Testis (tissue), 3 donors: ENCODE results near the gene ZNF620. TPM values are rescaled to one million over a fixed set of nuclear protein-coding genes. Genes with fewer than 3 reads are reported as not detected.
"Not testable (repeated sequence)": the region's sequence is repeated elsewhere in the genome, so short reads cannot be mapped to it uniquely, and the experiment has no call there.

Experiments used
- DNase-seq: peaks from one replicate; pipeline ENCODE4 v3.0.0-alpha.2; 2019
- H3K27ac ChIP-seq, 2 donors: fragments of 200-600 bp; sonication (generic); one replicate each; pipeline ENCODE4 v1.5.1; 2019
- H3K27me3 ChIP-seq: fragments of 200-600 bp; sonication (generic); one replicate; pipeline ENCODE4 v1.5.1; 2019
- H3K36me3 ChIP-seq: fragments of 200-600 bp; sonication (generic); one replicate; pipeline ENCODE4 v1.5.1; 2017; ENCODE audit warnings: low read depth; ENCODE audit errors: missing control alignments
- H3K4me1 ChIP-seq: fragments of 200-600 bp; sonication (generic); one replicate; pipeline ENCODE4 v1.5.1; 2019
- H3K4me3 ChIP-seq, 2 donors: fragments of 200-600 bp; sonication (generic); one replicate each; pipeline ENCODE4 v1.5.1; 2017 to 2019
- H3K9me3 ChIP-seq: fragments of 200-600 bp; sonication (generic); one replicate; pipeline ENCODE4 v1.5.1; 2017
- POLR2A ChIP-seq: fragments of 450-650 bp; IDR thresholded peaks from one replicate; pipeline ENCODE4 v1.6.1; 2017; ENCODE audit warnings: antibody characterized with exemption, mild to moderate bottlenecking, moderate library complexity
- WGBS, 2 donors: methylation state at CpG; one replicate each; pipeline ENCODE4 v1.1.5; 2018; 5-methylcytosine and 5-hydroxymethylcytosine counted together
- intact Hi-C: fragments of 100-400 bp; cut with DNase I; formaldehyde crosslinking; loops from one replicate; pipeline ENCODE4 v1.15.1; 2023; ENCODE audit warnings: low total_unique reads
- polyA plus RNA-seq: library from polyadenylated mRNA; stranded (reverse); fragments of 350-450 nt; fragmentation: Illumina TruSeq; extraction: RNeasy Lipid Tissue Mini Kit (QIAGEN cat#74804); gene quantifications from one replicate; pipeline ENCODE4 v1.2.3, GENCODE V29; 2014; ENCODE audit warnings: low read depth, low replicate concordance; ENCODE audit not compliant: insufficient read depth
- total RNA-seq, 2 donors: library from RNA; depleted of rRNA; stranded (reverse); fragments of >200 nt; gene quantifications; one replicate each; pipeline ENCODE4 v1.2.3, GENCODE V29; 2016
- TF ChIP-seq, protein P1 (sequence below), 3 experiments: fragments of 450-650 bp in 2 of 3; fragments of 200-600 bp in 1 of 3; sonication (generic) in 1 of 3; IDR thresholded peaks; one replicate each; pipeline ENCODE4 v1.5.1; 2016 to 2019; ENCODE audit warnings: antibody characterized with exemption in 3 of 3, mild to moderate bottlenecking in 2 of 3, moderate library complexity in 1 of 3

The ZNF620 gene
- total and polyA plus RNA-seq, 3 donors from 2014 or later, result 1.6 to 4.2 (median 3.7) TPM

DNA sequence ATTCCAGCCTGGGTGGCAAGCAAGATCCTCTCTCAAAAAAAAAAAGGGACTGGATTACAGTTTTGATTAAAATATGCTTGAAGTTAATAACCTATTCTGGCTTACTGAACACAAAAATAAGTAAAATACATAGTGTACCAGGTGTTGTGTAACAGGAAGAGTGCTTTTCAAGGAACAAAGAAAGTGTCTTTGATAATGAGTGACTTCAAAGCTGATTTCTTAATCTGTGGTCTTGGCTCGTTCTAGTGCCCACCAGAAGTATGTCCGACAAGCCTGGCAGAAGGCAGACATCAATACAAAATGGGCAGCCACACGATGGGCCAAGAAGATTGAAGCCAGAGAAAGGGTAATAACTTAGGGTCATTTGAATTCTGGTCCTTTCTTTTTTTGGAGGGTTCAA lies 44.7 kb upstream of the ZNF620 start:
- H3K4me1 ChIP-seq, result peaks cover 12% of the 10 kb centered on the region
- H3K27me3 ChIP-seq, result no peaks in the 10 kb centered on the region
- DNase-seq, result no peak
- H3K27ac ChIP-seq, result no peak overlapping the region
- no peaks in the 10 kb centered on the region for H3K9me3 ChIP-seq
- WGBS, 2 donors, result 81 to 84% methylated on average over 3 of the region's 3 CpGs
- intact Hi-C loops, result no loop called here
- H3K36me3 ChIP-seq, result no peaks in the 10 kb centered on the region
- TF ChIP-seq, protein P1, sequence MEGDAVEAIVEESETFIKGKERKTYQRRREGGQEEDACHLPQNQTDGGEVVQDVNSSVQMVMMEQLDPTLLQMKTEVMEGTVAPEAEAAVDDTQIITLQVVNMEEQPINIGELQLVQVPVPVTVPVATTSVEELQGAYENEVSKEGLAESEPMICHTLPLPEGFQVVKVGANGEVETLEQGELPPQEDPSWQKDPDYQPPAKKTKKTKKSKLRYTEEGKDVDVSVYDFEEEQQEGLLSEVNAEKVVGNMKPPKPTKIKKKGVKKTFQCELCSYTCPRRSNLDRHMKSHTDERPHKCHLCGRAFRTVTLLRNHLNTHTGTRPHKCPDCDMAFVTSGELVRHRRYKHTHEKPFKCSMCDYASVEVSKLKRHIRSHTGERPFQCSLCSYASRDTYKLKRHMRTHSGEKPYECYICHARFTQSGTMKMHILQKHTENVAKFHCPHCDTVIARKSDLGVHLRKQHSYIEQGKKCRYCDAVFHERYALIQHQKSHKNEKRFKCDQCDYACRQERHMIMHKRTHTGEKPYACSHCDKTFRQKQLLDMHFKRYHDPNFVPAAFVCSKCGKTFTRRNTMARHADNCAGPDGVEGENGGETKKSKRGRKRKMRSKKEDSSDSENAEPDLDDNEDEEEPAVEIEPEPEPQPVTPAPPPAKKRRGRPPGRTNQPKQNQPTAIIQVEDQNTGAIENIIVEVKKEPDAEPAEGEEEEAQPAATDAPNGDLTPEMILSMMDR (IDR thresholded peaks at IDR 0.05), result no peak
- TF ChIP-seq POLR2A, result no peak
- H3K4me3 ChIP-seq, result no peak overlapping the region

DNA sequence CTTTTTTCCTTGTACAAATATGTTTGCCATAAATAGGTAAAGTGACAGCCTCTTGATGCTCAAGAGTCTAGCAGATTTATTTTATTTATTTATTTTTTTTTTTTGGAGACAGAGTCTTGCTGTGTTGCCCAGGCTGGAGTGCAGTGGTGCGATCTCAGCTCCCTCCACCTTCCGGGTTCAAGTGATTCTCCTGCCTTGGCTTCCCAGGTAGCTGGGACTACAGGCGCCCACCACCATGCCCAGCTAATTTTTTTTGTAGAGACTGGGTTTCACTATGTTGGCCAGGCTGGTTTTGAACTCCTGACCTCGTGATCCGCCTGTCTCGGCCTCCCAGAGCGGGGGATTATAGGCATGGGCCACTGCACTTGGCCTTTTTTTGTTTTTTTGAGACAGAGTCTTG lies 43.0 kb upstream of the ZNF620 start:
- H3K4me3 ChIP-seq, intact Hi-C loops, H3K27ac ChIP-seq, H3K27me3 ChIP-seq, H3K36me3 ChIP-seq, H3K9me3 ChIP-seq, DNase-seq: not testable (repeated sequence)
- WGBS, 2 donors, result 93 to 95% methylated on average over 7 of the region's 7 CpGs
- H3K4me1 ChIP-seq, result peaks cover 12% of the 10 kb centered on the region

DNA sequence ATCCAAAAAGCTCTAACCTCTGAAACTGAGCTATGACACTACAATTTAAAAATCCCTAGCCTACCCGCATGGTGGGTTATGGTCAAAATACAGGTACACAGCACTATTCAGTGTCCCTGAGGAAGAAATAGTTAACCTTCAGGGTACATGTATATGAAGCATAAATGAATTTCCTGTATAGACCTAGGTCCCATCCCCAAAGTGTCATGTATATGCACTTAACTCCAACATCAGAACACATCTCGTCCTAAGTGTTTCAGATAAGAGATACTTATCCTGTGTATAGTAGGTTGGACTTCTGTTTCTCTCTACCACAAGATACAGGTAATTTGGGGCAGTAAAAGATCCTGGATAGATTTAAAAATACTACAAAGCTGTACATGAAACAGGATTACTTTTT lies 42.3 kb upstream of the ZNF620 start:
- Histone ChIP-seq H3K4me1 (peaks cover 5% of the 10 kb centered on the region), H3K9me3 (no peaks in the 10 kb centered on the region), H3K27me3 (no peaks in the 10 kb centered on the region), H3K4me3 (no peak overlapping the region), H3K36me3 (no peaks in the 10 kb centered on the region), H3K27ac (no peak overlapping the region)
- intact Hi-C loops, result no loop called here
- no peak for TF ChIP-seq POLR2A
- TF ChIP-seq, protein P1 (IDR thresholded peaks at IDR 0.05), result no peak
- no peak for DNase-seq
- WGBS, 2 donors, result 82 to 88% methylated on average over 2 of the region's 2 CpGs

DNA sequence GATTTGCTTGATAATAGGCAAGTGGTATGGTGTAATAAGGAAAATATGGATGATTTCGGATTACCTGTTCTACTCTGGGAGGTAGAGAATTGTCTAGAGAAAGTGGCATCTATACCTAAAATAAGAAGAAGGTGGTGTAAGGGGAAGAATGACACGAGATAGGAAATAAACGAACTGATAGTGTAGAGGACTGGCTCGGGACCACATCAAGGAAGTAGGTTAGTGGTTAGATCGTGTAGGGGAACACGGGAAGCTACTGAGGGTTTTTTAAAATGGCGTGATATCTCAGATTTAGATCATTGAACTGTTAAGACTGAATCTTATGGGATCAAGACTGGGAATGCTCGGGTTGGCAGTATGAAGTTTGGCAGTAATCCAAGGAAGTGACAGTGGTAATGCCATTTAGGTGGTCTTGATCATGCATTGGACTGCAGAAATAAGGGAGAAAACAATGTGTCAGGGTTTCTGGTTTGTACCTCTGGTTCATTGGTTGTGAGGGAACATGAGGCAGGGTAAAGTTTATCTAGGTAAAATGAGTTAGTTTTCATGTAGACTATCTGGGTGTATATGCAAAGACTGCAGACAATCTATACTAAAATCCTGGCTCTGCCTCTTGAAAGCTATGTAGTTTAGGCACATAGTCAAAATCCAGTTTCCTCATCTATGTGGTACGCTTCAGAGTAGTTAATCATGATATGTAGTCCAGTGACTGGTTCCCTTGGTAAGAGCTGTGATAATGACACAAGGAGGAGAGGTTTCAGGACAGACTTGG lies 41.3 kb upstream of the ZNF620 start:
- TF ChIP-seq POLR2A, result no peak
- TF ChIP-seq, protein P1 (IDR thresholded peaks at IDR 0.05), result no peak
- H3K9me3 ChIP-seq, result no peaks in the 10 kb centered on the region
- intact Hi-C loops, result no loop called here
- no peak overlapping the region for H3K27ac ChIP-seq
- H3K4me3 ChIP-seq, result no peak overlapping the region
- no peaks in the 10 kb centered on the region for H3K4me1 ChIP-seq
- H3K36me3 ChIP-seq, result no peaks in the 10 kb centered on the region
- DNase-seq, result no peak
- WGBS, 2 donors, result 64 to 70% methylated on average over 8 to 9 of the region's 9 CpGs
- no peaks in the 10 kb centered on the region for H3K27me3 ChIP-seq

DNA sequence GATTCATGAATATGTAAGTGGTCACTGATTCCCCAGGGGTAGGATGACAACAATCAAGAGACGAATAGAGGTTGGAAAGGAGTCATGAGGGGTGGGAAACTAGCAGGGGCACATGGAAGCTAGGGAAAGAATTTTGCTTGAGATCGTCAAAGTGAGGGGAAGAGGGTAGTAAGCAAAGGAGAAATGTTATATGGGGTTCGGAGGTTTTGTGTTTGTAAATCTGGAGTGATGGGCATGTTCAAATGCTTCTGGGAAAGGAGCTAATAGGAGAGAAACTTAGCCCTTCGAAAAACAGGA lies 40.8 kb upstream of the ZNF620 start:
- no peaks in the 10 kb centered on the region for H3K36me3 ChIP-seq
- H3K27ac ChIP-seq, result no peak overlapping the region
- intact Hi-C loops, result no loop called here
- no peaks in the 10 kb centered on the region for H3K27me3 ChIP-seq
- TF ChIP-seq POLR2A, result no peak
- TF ChIP-seq, protein P1 (IDR thresholded peaks at IDR 0.05), result no peak
- no peak for DNase-seq
- no peaks in the 10 kb centered on the region for H3K9me3 ChIP-seq
- no peaks in the 10 kb centered on the region for H3K4me1 ChIP-seq
- WGBS, 2 donors, result 79 to 83% methylated on average over 4 of the region's 4 CpGs
- H3K4me3 ChIP-seq, result no peak overlapping the region
